Heart right ventricle (tissue), 16 donors: ENCODE results near the gene CLCN1. TPM values are rescaled to one million over a fixed set of nuclear protein-coding genes. Genes with fewer than 3 reads are reported as not detected.
A peak's percentile ranks its signal among the peaks of the same experiment; 100 is the strongest.

ENCODE experiments used
- ATAC-seq, 8 donors: fragments of 200-7000 bp; cut with Tn5 transposase; one replicate each; pipeline ENCODE4 v1.9.1; 2020; ENCODE audit warnings: mild to moderate bottlenecking in 8 of 8, moderate library complexity in 8 of 8, moderate number of reproducible peaks in 1 of 8
- DNase-seq, 2 donors: peaks; one replicate each; pipeline ENCODE4 v3.0.0-alpha.2; 2020
- H3K27ac ChIP-seq, 10 donors: fragments of 200-600 bp; sonication (generic) in 2 of 10; one replicate each; pipeline versions ENCODE4 v1.5.0 to v1.8.0; 2020 to 2022; ENCODE audit warnings: mild to moderate bottlenecking in 3 of 10
- H3K27me3 ChIP-seq, 7 donors: fragments of 200-600 bp; one replicate each; pipeline ENCODE4 v1.8.0; 2021 to 2022; ENCODE audit warnings: mild to moderate bottlenecking in 2 of 7
- H3K36me3 ChIP-seq, 9 donors: fragments of 200-600 bp; sonication (generic) in 1 of 9; one replicate each; pipeline versions ENCODE4 v1.5.0 to v1.8.0; 2020 to 2022; ENCODE audit warnings: mild to moderate bottlenecking in 2 of 9
- H3K4me1 ChIP-seq, 9 donors: fragments of 200-600 bp; sonication (generic) in 1 of 9; one replicate each; pipeline versions ENCODE4 v1.5.0 to v1.8.0; 2020 to 2022; ENCODE audit warnings: mild to moderate bottlenecking in 4 of 9
- H3K4me3 ChIP-seq, 10 donors: fragments of 200-600 bp; sonication (generic) in 2 of 10; one replicate each; pipeline versions ENCODE4 v1.5.0 to v1.8.0; 2020 to 2022; ENCODE audit warnings: mild to moderate bottlenecking in 7 of 10, moderate library complexity in 2 of 10
- H3K9me3 ChIP-seq, 11 donors: fragments of 200-600 bp in 10 of 11; sonication (generic) in 2 of 11; one replicate each; pipeline versions ENCODE4 v1.5.0 to v1.8.0; 2013 to 2022; ENCODE audit warnings: mild to moderate bottlenecking in 2 of 11, control low read depth in 1 of 11, moderate library complexity in 1 of 11
- CTCF ChIP-seq, 9 donors: fragments of 200-600 bp; sonication (generic) in 2 of 9; IDR thresholded peaks; one replicate each; pipeline versions ENCODE4 v1.5.0 to v1.8.0; 2021 to 2022; ENCODE audit warnings: antibody characterized with exemption in 9 of 9, mild to moderate bottlenecking in 5 of 9, moderate library complexity in 1 of 9
- WGBS, 2 donors: extraction: QIAGEN DNeasy Blood & Tissue Kit; methylation state at CpG; one replicate each; pipeline ENCODE4 v1.1.7; 2013; ENCODE audit warnings: inconsistent platforms in 1 of 2; 5-methylcytosine and 5-hydroxymethylcytosine counted together
- intact Hi-C, 10 donors: fragments of 100-400 bp; cut with DNase I; formaldehyde crosslinking; loops; one replicate each; pipeline versions ENCODE4 v1.11.1 to v1.14.2; 2022
- polyA plus RNA-seq, 2 donors: library from polyadenylated mRNA; stranded (reverse); fragments of 200-250 nt; gene quantifications; one replicate each; pipeline ENCODE4 v1.2.3, GENCODE V29; 2013
- total RNA-seq, 10 donors: library from RNA; stranded (reverse); fragmentation: NEBNext Ultra II Directional in 3 of 10; extraction: Animal tissue kit (Norgen Biotek cat#: 25700) in 3 of 10; gene quantifications; one replicate each; pipeline versions ENCODE4 v1.2.1 to v1.2.4, GENCODE V29; 2021 to 2023
- donor health status: Arrhythmogenic right ventricular cardiomyopathy.
- donor health status: ischemic (EF 13 %, LVEDD 7.1; RV severe dilation, severe dysfunction).
- donor health status: healthy with polysubstance abuse.
- donor health status: DM: no; HTN: yes; CAD: no.
- donor health status: DM: no; HTN: no; CAD: no.
- donor health status: ischemic (EF 25% LVEDD 6.9; RV normal size, moderate dysfunction).
- donor health status: ischemic (EF 25% LVEDD 5.7; RV mildly dilated, moderate dysfunction).
- donor health status: healthy.
- donor health status: DM: yes; HTN: yes; CAD: no.
- donor health status: Ischemic cardiomyopathy.
- donor health status: ischemic (EF 35%, LVEDD 5.7; RV mildly dilated, moderate dysfunction).
- donor health status: nonischemic (EF 11% LVEDD 7.7; RV severe dilation, severe dysfunction).
- donor health status: DM: yes; HTN: yes; CAD: no.
- donor health status: PGD.
- donor health status: ischemic (EF 29% LVEDD 5.4; RV normal size, mild dysfunction).
- donor health status: nonischemic (EF 23%, LVEDD 6.1; RV moderate dilation, normal function).

Gene CLCN1
- total and polyA plus RNA-seq, 12 donors = 0.01 TPM; not detected in 11

- no peaks in the 10 kb centered on the region for H3K9me3 ChIP-seq
- intact Hi-C loops = loop anchor here in 2 of 10 donors (10.0 kb wide), 2 partner anchors 53 to 93 kb away; no protein-coding TSS in a partner anchor
- DNase-seq = no peak
Observed at GRCh38 chr7:143321734-143322133, 5.8 kb downstream of the CLCN1 start.

GRCh38 chr7:143322760-143323633 is 7.1 kb downstream of the CLCN1 start:
- H3K4me3 ChIP-seq = no peak overlapping the region
- intact Hi-C loops = loop anchor here in 2 of 10 donors (10.0 kb wide), 2 partner anchors 52 to 92 kb away; no protein-coding TSS in a partner anchor
- no peaks in the 10 kb centered on the region for H3K36me3 ChIP-seq
- H3K27ac ChIP-seq = peak overlapping the region in 3 of 10 donors; percentile 10 to 27 (median 15)
- ATAC-seq (peak; percentile 53 to 74 (median 63)), DNase-seq (peak; percentile 55 to 63)
- TF ChIP-seq CTCF (IDR thresholded peaks at IDR 0.05) = no peak
- no peaks in the 10 kb centered on the region for H3K9me3 ChIP-seq
- 62 to 73% methylated on average over 23 of the region's 23 CpGs for WGBS, 2 donors
- H3K4me1 ChIP-seq = peaks cover 0 to 13% (median 6%) of the 10 kb centered on the region in 9 donors
- H3K27me3 ChIP-seq = no peaks in the 10 kb centered on the region

More at GRCh38 chr7:143321734-143322133, 5.8 kb downstream of the CLCN1 start:
- peak in 3 of 9 donors; percentile 12 to 45 (median 17) for TF ChIP-seq CTCF (IDR thresholded peaks at IDR 0.05)
- Histone ChIP-seq H3K4me1 (peaks cover 0 to 13% (median 6%) of the 10 kb centered on the region in 9 donors), H3K27me3 (no peaks in the 10 kb centered on the region), H3K36me3 (no peaks in the 10 kb centered on the region), H3K27ac (peak overlapping the region in 1 of 10 donors; percentile 21), H3K4me3 (no peak overlapping the region)
- WGBS, 2 donors = 88 to 89% methylated on average over 4 of the region's 4 CpGs
- peak in 1 of 8 donors; percentile 48 for ATAC-seq

GRCh38 chr7:143323653-143324052 is 7.7 kb downstream of the CLCN1 start:
- H3K27me3 ChIP-seq = no peaks in the 10 kb centered on the region
- WGBS, 2 donors = 58 to 65% methylated on average over 12 of the region's 12 CpGs
- peak in 1 of 8 donors; percentile 50 for ATAC-seq
- no peaks in the 10 kb centered on the region for H3K36me3 ChIP-seq
- no peaks in the 10 kb centered on the region for H3K9me3 ChIP-seq
- peaks cover 0 to 11% (median 6%) of the 10 kb centered on the region in 9 donors for H3K4me1 ChIP-seq
- H3K4me3 ChIP-seq = no peak overlapping the region
- TF ChIP-seq CTCF (IDR thresholded peaks at IDR 0.05) = no peak
- no peak for DNase-seq
- intact Hi-C loops = loop anchor here in 2 of 10 donors (10.0 kb wide), 2 partner anchors 51 to 91 kb away; no protein-coding TSS in a partner anchor
- H3K27ac ChIP-seq = peak overlapping the region in 1 of 10 donors; percentile 10

- Histone ChIP-seq H3K36me3 (no peaks in the 10 kb centered on the region), H3K27me3 (no peaks in the 10 kb centered on the region), H3K4me3 (no peak overlapping the region), H3K9me3 (no peaks in the 10 kb centered on the region), H3K4me1 (peaks cover 0 to 11% (median 6%) of the 10 kb centered on the region in 9 donors), H3K27ac (no peak overlapping the region)
- DNase-seq = no peak
- 55 to 60% methylated on average over 2 of the region's 2 CpGs for WGBS, 2 donors
- no peak for TF ChIP-seq CTCF (IDR thresholded peaks at IDR 0.05)
- ATAC-seq = no peak
- intact Hi-C loops = loop anchor here in 2 of 10 donors (10.0 kb wide), 2 partner anchors 50 to 90 kb away; no protein-coding TSS in a partner anchor
Observed at GRCh38 chr7:143325240-143325639, 9.3 kb downstream of the CLCN1 start.
